Neural cell (in vitro differentiated cells): ENCODE measurements around the gene CFAP68. TPM values are rescaled to one million over a fixed set of nuclear protein-coding genes. Genes with fewer than 3 reads are reported as not detected.

Experiments
- H2AFZ ChIP-seq: fragments of 200-600, 300-800 bp; sonication (generic), shearing (Covaris generic); 2 replicates; pipeline ENCODE4 v1.6.0; 2014; ENCODE audit warnings: low read depth, mild to moderate bottlenecking, antibody characterized with exemption, low read length, moderate library complexity
- H3F3A ChIP-seq: fragments of 200-600 bp; shearing (Covaris generic); 2 replicates; pipeline ENCODE4 v1.6.1; 2016; ENCODE audit warnings: mild to moderate bottlenecking, moderate library complexity, mixed read lengths, antibody characterized with exemption, low read length; ENCODE audit not compliant: insufficient read depth, poor library complexity, severe bottlenecking
- H3K27ac ChIP-seq: fragments of 200-600, 300-800 bp; sonication (generic), shearing (Covaris generic); 2 replicates; pipeline ENCODE4 v1.5.1; 2014; ENCODE audit warnings: mild to moderate bottlenecking, low read length, moderate library complexity
- H3K27me3 ChIP-seq: fragments of 300-800, 200-600 bp; sonication (generic), shearing (Covaris generic); 2 replicates; pipeline ENCODE4 v1.6.0; 2014; ENCODE audit warnings: mild to moderate bottlenecking, low read depth, low read length, moderate library complexity; ENCODE audit not compliant: insufficient read depth
- H3K36me3 ChIP-seq: fragments of 300-800, 200-600 bp; sonication (generic), shearing (Covaris generic); 2 replicates; pipeline ENCODE4 v1.5.1; 2014; ENCODE audit warnings: mild to moderate bottlenecking, antibody characterized with exemption, low read length, moderate library complexity; ENCODE audit not compliant: insufficient read depth
- H3K4me2 ChIP-seq: fragments of 300-800, 200-600 bp; sonication (generic), shearing (Covaris generic); 2 replicates; pipeline ENCODE4 v1.6.0; 2014; ENCODE audit warnings: mild to moderate bottlenecking, low read length
- H3K4me3 ChIP-seq: fragments of 300-800, 200-600 bp; sonication (generic), shearing (Covaris generic); 2 replicates; pipeline ENCODE4 v1.5.1; 2014; ENCODE audit warnings: mild to moderate bottlenecking, low read length, moderate library complexity
- H3K79me2 ChIP-seq: fragments of 200-600 bp; shearing (Covaris generic); replicated peaks from 2 replicates; pipeline ENCODE4 v1.6.0; 2014; ENCODE audit warnings: mild to moderate bottlenecking, low read length, moderate library complexity; ENCODE audit not compliant: insufficient read depth
- H3K9ac ChIP-seq: fragments of 300-800, 200-600 bp; sonication (generic), shearing (Covaris generic); 2 replicates; pipeline ENCODE4 v1.6.1; 2016; ENCODE audit warnings: mild to moderate bottlenecking, low read length, mixed read lengths
- H3K9me2 ChIP-seq: fragments of 200-600 bp; shearing (Covaris generic); 2 replicates; pipeline ENCODE4 v1.6.1; 2016; ENCODE audit warnings: mild to moderate bottlenecking, low read length, mixed read lengths; ENCODE audit not compliant: insufficient read depth
- H3K9me3 ChIP-seq: fragments of 200-600, 300-800 bp; sonication (generic), shearing (Covaris generic); 2 replicates; pipeline ENCODE4 v1.6.1; 2016; ENCODE audit warnings: mild to moderate bottlenecking, mixed run types, low read length, moderate library complexity, mixed read lengths
- H4K20me1 ChIP-seq: fragments of 200-600 bp; shearing (Covaris generic); 2 replicates; pipeline ENCODE4 v1.6.1; 2016; ENCODE audit warnings: mild to moderate bottlenecking, mixed run types; ENCODE audit not compliant: insufficient read depth
- CTCF ChIP-seq: fragments of 450-650 bp; IDR thresholded peaks from 2 replicates; pipeline ENCODE4 v1.5.1; 2014; ENCODE audit warnings: antibody characterized with exemption, mild to moderate bottlenecking, moderate library complexity; ENCODE audit not compliant: poor library complexity, severe bottlenecking
- EP300 ChIP-seq: fragments of 450-650 bp; conservative IDR thresholded peaks from 2 replicates; pipeline ENCODE4 v1.6.1; 2014; ENCODE audit warnings: antibody characterized with exemption, mild to moderate bottlenecking, moderate library complexity; ENCODE audit not compliant: poor library complexity, severe bottlenecking
- EZH2 ChIP-seq: fragments of 200-600, 300-800 bp; shearing (Covaris generic), sonication (generic); IDR thresholded peaks from 2 replicates; pipeline ENCODE4 v1.6.1; 2014; ENCODE audit warnings: antibody characterized with exemption, low read length, borderline replicate concordance, mild to moderate bottlenecking; ENCODE audit not compliant: insufficient read depth, poor library complexity, severe bottlenecking
- MXI1 ChIP-seq: fragments of 450-650 bp; conservative IDR thresholded peaks from 2 replicates; pipeline ENCODE4 v1.6.1; 2014; ENCODE audit warnings: antibody characterized with exemption, mild to moderate bottlenecking; ENCODE audit not compliant: poor library complexity, severe bottlenecking
- POLR2AphosphoS5 ChIP-seq: IDR thresholded peaks from 2 replicates; pipeline ENCODE4 v1.6.1; 2012
- RAD21 ChIP-seq: fragments of 450-650 bp; conservative IDR thresholded peaks from 2 replicates; pipeline ENCODE4 v1.6.1; 2014; ENCODE audit warnings: antibody characterized with exemption, mild to moderate bottlenecking, moderate library complexity
- SMC3 ChIP-seq: fragments of 450-650 bp; conservative IDR thresholded peaks from 2 replicates; pipeline ENCODE4 v1.6.1; 2014; ENCODE audit warnings: antibody characterized with exemption, mild to moderate bottlenecking, moderate library complexity; ENCODE audit not compliant: poor library complexity
- TAF1 ChIP-seq: IDR thresholded peaks from 2 replicates; pipeline ENCODE4 v1.6.1; 2012; ENCODE audit warnings: low read depth
- polyA plus RNA-seq: library from polyadenylated mRNA; depleted of rRNA; stranded (reverse); fragments of >200 nt; gene quantifications from 2 replicates; pipeline ENCODE4 v1.2.3, GENCODE V29; 2014
- TF ChIP-seq, protein P1 (sequence below): IDR thresholded peaks from 2 replicates; pipeline ENCODE4 v1.6.1; 2012; ENCODE audit warnings: borderline replicate concordance

Gene CFAP68
- polyA plus RNA-seq, 1 donor from 2014 or later = 28.1 TPM

DNA sequence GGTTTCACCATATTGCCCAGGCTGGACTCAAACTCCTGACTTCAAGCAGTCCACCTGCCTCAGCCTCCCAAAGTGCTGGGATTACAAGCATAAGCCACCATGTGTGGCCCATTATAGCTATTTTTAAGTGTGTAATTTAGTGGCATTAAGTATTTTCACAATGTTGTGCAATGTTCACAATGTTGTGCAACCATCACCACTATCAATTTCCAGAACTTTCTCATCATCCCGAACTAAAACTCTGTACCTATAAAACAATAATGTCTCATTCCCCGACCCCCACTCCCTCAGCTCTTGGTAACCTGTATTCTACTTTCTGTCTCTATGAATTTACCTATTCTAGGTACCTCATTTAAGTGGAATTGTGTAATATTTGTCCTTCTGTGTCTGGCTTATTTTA, 7.5 kb downstream of the CFAP68 start:
- H3K9me3 ChIP-seq = no peaks in the 10 kb centered on the region
- no peaks in the 10 kb centered on the region for H4K20me1 ChIP-seq
- H3K9me2 ChIP-seq = no peaks in the 10 kb centered on the region
- no peaks in the 10 kb centered on the region for H3K27me3 ChIP-seq
- H3K4me3 ChIP-seq = no peak overlapping the region
- H2AFZ ChIP-seq = no peak overlapping the region
- H3K4me2 ChIP-seq = no peak overlapping the region
- TF ChIP-seq EZH2 (no peak), MXI1 (no peak), EP300 (no peak), POLR2AphosphoS5 (no peak), TAF1 (no peak), CTCF (no peak), SMC3 (no peak), RAD21 (no peak)
- TF ChIP-seq, protein P1, sequence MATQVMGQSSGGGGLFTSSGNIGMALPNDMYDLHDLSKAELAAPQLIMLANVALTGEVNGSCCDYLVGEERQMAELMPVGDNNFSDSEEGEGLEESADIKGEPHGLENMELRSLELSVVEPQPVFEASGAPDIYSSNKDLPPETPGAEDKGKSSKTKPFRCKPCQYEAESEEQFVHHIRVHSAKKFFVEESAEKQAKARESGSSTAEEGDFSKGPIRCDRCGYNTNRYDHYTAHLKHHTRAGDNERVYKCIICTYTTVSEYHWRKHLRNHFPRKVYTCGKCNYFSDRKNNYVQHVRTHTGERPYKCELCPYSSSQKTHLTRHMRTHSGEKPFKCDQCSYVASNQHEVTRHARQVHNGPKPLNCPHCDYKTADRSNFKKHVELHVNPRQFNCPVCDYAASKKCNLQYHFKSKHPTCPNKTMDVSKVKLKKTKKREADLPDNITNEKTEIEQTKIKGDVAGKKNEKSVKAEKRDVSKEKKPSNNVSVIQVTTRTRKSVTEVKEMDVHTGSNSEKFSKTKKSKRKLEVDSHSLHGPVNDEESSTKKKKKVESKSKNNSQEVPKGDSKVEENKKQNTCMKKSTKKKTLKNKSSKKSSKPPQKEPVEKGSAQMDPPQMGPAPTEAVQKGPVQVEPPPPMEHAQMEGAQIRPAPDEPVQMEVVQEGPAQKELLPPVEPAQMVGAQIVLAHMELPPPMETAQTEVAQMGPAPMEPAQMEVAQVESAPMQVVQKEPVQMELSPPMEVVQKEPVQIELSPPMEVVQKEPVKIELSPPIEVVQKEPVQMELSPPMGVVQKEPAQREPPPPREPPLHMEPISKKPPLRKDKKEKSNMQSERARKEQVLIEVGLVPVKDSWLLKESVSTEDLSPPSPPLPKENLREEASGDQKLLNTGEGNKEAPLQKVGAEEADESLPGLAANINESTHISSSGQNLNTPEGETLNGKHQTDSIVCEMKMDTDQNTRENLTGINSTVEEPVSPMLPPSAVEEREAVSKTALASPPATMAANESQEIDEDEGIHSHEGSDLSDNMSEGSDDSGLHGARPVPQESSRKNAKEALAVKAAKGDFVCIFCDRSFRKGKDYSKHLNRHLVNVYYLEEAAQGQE = no peak
- H3K36me3 ChIP-seq = no peaks in the 10 kb centered on the region
- H3K79me2 ChIP-seq = no peaks in the 10 kb centered on the region
- no peak overlapping the region for H3K9ac ChIP-seq
- H3F3A ChIP-seq = no peaks in the 10 kb centered on the region
- H3K27ac ChIP-seq = no peak overlapping the region

DNA sequence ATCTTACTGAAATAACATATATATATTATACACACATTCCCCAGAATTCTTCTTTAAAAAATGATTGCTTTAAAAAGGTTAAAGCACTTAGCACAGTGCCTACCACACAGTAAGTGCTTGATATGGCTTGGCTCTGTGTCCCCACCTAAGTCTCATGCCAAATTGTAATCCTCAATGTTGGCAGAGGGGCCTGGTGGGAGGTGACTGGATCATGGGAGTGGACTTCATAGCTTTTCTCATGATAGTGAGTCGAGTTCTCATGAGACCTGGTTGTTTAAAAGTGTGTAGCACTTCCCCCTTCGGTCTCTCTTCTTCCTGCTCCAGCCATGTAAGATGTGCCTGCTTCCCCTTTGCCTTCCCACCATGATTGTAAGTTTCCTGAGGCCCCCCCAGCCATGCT, 26.1 kb downstream of the CFAP68 start:
- H3K4me3 ChIP-seq = no peak overlapping the region
- no peaks in the 10 kb centered on the region for H3F3A ChIP-seq
- no peak overlapping the region for H3K9ac ChIP-seq
- H4K20me1 ChIP-seq = no peaks in the 10 kb centered on the region
- no peak overlapping the region for H3K4me2 ChIP-seq
- H3K9me3 ChIP-seq = no peaks in the 10 kb centered on the region
- no peaks in the 10 kb centered on the region for H3K79me2 ChIP-seq
- no peaks in the 10 kb centered on the region for H3K36me3 ChIP-seq
- no peak overlapping the region for H2AFZ ChIP-seq
- no peaks in the 10 kb centered on the region for H3K9me2 ChIP-seq
- H3K27me3 ChIP-seq = no peaks in the 10 kb centered on the region
- H3K27ac ChIP-seq = no peak overlapping the region
- TF ChIP-seq CTCF (no peak), MXI1 (no peak), EP300 (no peak), SMC3 (no peak), TAF1 (no peak), POLR2AphosphoS5 (no peak), EZH2 (no peak), RAD21 (no peak)
- TF ChIP-seq, protein P1 = no peak
